H9 (cell line): ENCODE results near the gene RGS14. TPM values are rescaled to one million over a fixed set of nuclear protein-coding genes. Genes with fewer than 3 reads are reported as not detected.

Source experiments
- DNase-seq: peaks from one replicate; pipeline ENCODE4 v3.0.0-alpha.2; 2017
- H2AFZ ChIP-seq: one replicate; pipeline ENCODE4 v1.6.1; 2013; ENCODE audit warnings: mild to moderate bottlenecking, low read length, control low read depth, moderate library complexity
- H2AK5ac ChIP-seq: 2 replicates; pipeline ENCODE4 v1.6.1; 2013; ENCODE audit warnings: low read length, control low read depth, mixed read lengths; ENCODE audit not compliant: insufficient read length
- H2BK120ac ChIP-seq: one replicate; pipeline ENCODE4 v1.6.1; 2013; ENCODE audit warnings: low read depth, mild to moderate bottlenecking, low read length, control low read depth, inconsistent platforms; ENCODE audit not compliant: poor library complexity, severe bottlenecking
- H2BK12ac ChIP-seq: 2 replicates; pipeline ENCODE4 v1.6.1; 2013; ENCODE audit warnings: low read length, control low read depth, mixed read lengths, low read depth; ENCODE audit not compliant: insufficient read length
- H2BK15ac ChIP-seq: 2 replicates; pipeline ENCODE4 v1.6.1; 2013; ENCODE audit warnings: low read depth, low read length, control low read depth
- H2BK20ac ChIP-seq: one replicate; pipeline ENCODE4 v1.6.1; 2013; ENCODE audit warnings: low read depth, mild to moderate bottlenecking, low read length, control low read depth, inconsistent platforms; ENCODE audit not compliant: poor library complexity, severe bottlenecking
- H2BK5ac ChIP-seq: 2 replicates; pipeline ENCODE4 v1.6.1; 2013; ENCODE audit warnings: low read length, control low read depth, mixed read lengths; ENCODE audit not compliant: insufficient read length
- H3K14ac ChIP-seq: 2 replicates; pipeline ENCODE4 v1.6.1; 2013; ENCODE audit warnings: low read length, control low read depth; ENCODE audit not compliant: insufficient read depth
- H3K18ac ChIP-seq: 2 replicates; pipeline ENCODE4 v1.6.1; 2013; ENCODE audit warnings: low read depth, mild to moderate bottlenecking, mixed read lengths, low read length, control low read depth; ENCODE audit not compliant: insufficient read length
- H3K23ac ChIP-seq: 2 replicates; pipeline ENCODE4 v1.6.1; 2013; ENCODE audit warnings: low read length, control low read depth, mixed read lengths, low read depth; ENCODE audit not compliant: insufficient read length
- H3K23me2 ChIP-seq: 2 replicates; pipeline ENCODE4 v1.6.1; 2013; ENCODE audit warnings: low read depth, mild to moderate bottlenecking, mixed read lengths, low read length, control low read depth; ENCODE audit not compliant: insufficient read length, poor library complexity, severe bottlenecking
- H3K27ac ChIP-seq: 2 replicates; pipeline ENCODE4 v1.5.1; 2013; ENCODE audit warnings: low read length, control low read depth, mixed read lengths, low read depth; ENCODE audit not compliant: insufficient read length
- H3K27me3 ChIP-seq: 2 replicates; pipeline ENCODE4 v1.6.1; 2013; ENCODE audit warnings: low read length, control low read depth, inconsistent platforms; ENCODE audit not compliant: insufficient read depth
- H3K4ac ChIP-seq: 2 replicates; pipeline ENCODE4 v1.6.1; 2013; ENCODE audit warnings: low read depth, mild to moderate bottlenecking, control low read depth, inconsistent platforms, low read length, moderate library complexity
- H3K4me1 ChIP-seq: 2 replicates; pipeline ENCODE4 v1.6.1; 2013; ENCODE audit warnings: low read length, control low read depth, inconsistent platforms; ENCODE audit not compliant: insufficient read depth
- H3K4me2 ChIP-seq: 2 replicates; pipeline ENCODE4 v1.6.1; 2013; ENCODE audit warnings: low read length, control low read depth, mixed read lengths; ENCODE audit not compliant: insufficient read length, insufficient read depth
- H3K56ac ChIP-seq: 2 replicates; pipeline ENCODE4 v1.6.1; 2013; ENCODE audit warnings: low read depth, mild to moderate bottlenecking, mixed read lengths, low read length, control low read depth; ENCODE audit not compliant: insufficient read length
- H3K79me1 ChIP-seq: 2 replicates; pipeline ENCODE4 v1.6.1; 2013; ENCODE audit warnings: low read depth, mild to moderate bottlenecking, moderate library complexity, low read length, control low read depth, inconsistent platforms; ENCODE audit not compliant: insufficient read depth, poor library complexity, severe bottlenecking
- H3K79me2 ChIP-seq: 2 replicates; pipeline ENCODE4 v1.6.1; 2013; ENCODE audit warnings: low read length, control low read depth, inconsistent platforms; ENCODE audit not compliant: insufficient read depth
- H3K9ac ChIP-seq: 2 replicates; pipeline ENCODE4 v1.6.1; 2013; ENCODE audit warnings: low read length, control low read depth, mixed read lengths; ENCODE audit not compliant: insufficient read length; ENCODE audit errors: extremely low read depth
- H3K9me3 ChIP-seq: one replicate; pipeline ENCODE4 v1.6.1; 2013; ENCODE audit warnings: low read depth, low read length, inconsistent platforms; ENCODE audit not compliant: control insufficient read depth
- H3T11ph ChIP-seq: one replicate; pipeline ENCODE4 v1.6.1; 2013; ENCODE audit warnings: mild to moderate bottlenecking, low read length, control low read depth, inconsistent platforms
- H4K20me1 ChIP-seq: one replicate; pipeline ENCODE4 v1.6.1; 2013; ENCODE audit not compliant: control insufficient read depth, insufficient read length, insufficient read depth
- H4K5ac ChIP-seq: 2 replicates; pipeline ENCODE4 v1.6.1; 2013; ENCODE audit warnings: low read depth, mild to moderate bottlenecking, mixed read lengths, low read length, control low read depth; ENCODE audit not compliant: insufficient read length
- H4K8ac ChIP-seq: replicated peaks from 2 replicates; pipeline ENCODE4 v1.6.1; 2013; ENCODE audit warnings: low read length, control low read depth, mixed read lengths, low read depth; ENCODE audit not compliant: insufficient read length
- H4K91ac ChIP-seq: 2 replicates; pipeline ENCODE4 v1.6.1; 2013; ENCODE audit warnings: low read depth, mild to moderate bottlenecking, moderate library complexity, mixed read lengths, low read length, control low read depth; ENCODE audit not compliant: insufficient read length
- H3K27ac Mint-ChIP-seq, 3 experiments: 2 replicates in 2 of 3; 3 replicates in 1 of 3; pipeline ENCODE4 v1.8.0; 2020 to 2021; ENCODE audit warnings: mixed read lengths in 3 of 3, mild to moderate bottlenecking in 1 of 3, moderate library complexity in 1 of 3
- H3K27me3 Mint-ChIP-seq: 2 replicates; pipeline ENCODE4 v1.8.0; 2021; ENCODE audit warnings: low read depth, mild to moderate bottlenecking, moderate library complexity, mixed read lengths
- H3K36me3 Mint-ChIP-seq, 3 experiments: 2 replicates in 2 of 3; 3 replicates in 1 of 3; pipeline ENCODE4 v1.8.0; 2020 to 2021; ENCODE audit warnings: low read depth in 3 of 3, mixed read lengths in 3 of 3; ENCODE audit not compliant: insufficient read depth in 1 of 3
- H3K4me1 Mint-ChIP-seq, 2 experiments: 2 replicates each; pipeline ENCODE4 v1.8.0; 2020; ENCODE audit warnings: mixed read lengths in 2 of 2
- H3K4me3 Mint-ChIP-seq, 2 experiments: 2 replicates in 1 of 2; 3 replicates in 1 of 2; pipeline ENCODE4 v1.8.0; 2020 to 2021; ENCODE audit warnings: mild to moderate bottlenecking in 2 of 2, mixed read lengths in 2 of 2, moderate library complexity in 1 of 2
- H3K9me3 Mint-ChIP-seq, 2 experiments: 2 replicates in 1 of 2; 3 replicates in 1 of 2; pipeline ENCODE4 v1.8.0; 2020; ENCODE audit warnings: mild to moderate bottlenecking in 2 of 2, mixed read lengths in 2 of 2, moderate library complexity in 1 of 2
- WGBS: extraction: QIAGEN DNeasy Blood & Tissue Kit; methylation state at CpG from one replicate; pipeline ENCODE4 v1.1.7; 2013; ENCODE audit warnings: missing lambda C conversion rate, low lambda C conversion rate, mixed read lengths; ENCODE audit not compliant: insufficient read length; ENCODE audit errors: extremely low coverage; 5-methylcytosine and 5-hydroxymethylcytosine counted together
- total RNA-seq: library from RNA; stranded (reverse); gene quantifications from 2 replicates; pipeline ENCODE4 v1.2.1, GENCODE V29; 2021
- TF ChIP-seq, protein P1 (sequence below): fragments of 200-600 bp; sonication (generic); conservative IDR thresholded peaks from 3 replicates; pipeline ENCODE4 v1.8.0; 2021; ENCODE audit warnings: antibody characterized with exemption, mild to moderate bottlenecking

RGS14 gene
- total RNA-seq, 1 experiment from 2014 or later: 12.3 TPM

DNA sequence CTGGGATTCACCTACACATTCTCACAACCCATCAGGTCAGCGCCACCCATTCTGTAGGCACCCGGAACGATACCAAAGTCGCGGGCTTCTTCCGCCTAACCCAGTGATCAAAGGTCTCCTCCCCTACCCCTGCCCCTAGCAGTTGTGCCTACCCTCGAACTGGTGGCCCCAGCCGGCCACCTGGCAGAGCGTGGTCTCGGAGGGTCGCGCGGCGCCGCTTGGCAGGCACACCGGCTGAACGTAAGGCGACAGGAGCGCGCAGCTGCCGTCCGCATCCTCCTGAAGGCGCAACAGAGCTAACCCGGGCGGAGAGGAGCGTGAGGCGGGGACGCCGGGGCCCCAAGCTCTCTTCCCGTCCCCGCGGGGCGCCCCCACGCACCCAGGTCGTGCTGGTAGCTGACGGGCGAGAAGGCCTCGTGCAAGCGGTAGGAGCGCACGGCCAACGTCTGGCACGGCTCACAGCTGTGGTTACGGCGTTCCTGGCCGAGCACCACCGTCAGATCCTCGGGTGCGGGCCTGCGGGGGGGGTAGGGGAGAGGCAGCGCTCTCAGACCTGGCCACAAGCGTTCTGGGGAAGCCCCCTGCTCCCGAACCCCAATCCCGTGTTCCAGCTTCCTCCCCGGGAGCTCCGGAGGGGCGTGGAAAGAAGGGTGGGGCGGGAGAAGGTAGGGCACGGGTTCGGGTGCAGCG lies 45.5 kb downstream of the RGS14 start:
- no peak overlapping the region for H2BK5ac ChIP-seq
- no peaks in the 10 kb centered on the region for H3K9me3 ChIP-seq
- no CpG with 5 or more reads among the region's 61 CpGs for WGBS
- TF ChIP-seq, protein P1, sequence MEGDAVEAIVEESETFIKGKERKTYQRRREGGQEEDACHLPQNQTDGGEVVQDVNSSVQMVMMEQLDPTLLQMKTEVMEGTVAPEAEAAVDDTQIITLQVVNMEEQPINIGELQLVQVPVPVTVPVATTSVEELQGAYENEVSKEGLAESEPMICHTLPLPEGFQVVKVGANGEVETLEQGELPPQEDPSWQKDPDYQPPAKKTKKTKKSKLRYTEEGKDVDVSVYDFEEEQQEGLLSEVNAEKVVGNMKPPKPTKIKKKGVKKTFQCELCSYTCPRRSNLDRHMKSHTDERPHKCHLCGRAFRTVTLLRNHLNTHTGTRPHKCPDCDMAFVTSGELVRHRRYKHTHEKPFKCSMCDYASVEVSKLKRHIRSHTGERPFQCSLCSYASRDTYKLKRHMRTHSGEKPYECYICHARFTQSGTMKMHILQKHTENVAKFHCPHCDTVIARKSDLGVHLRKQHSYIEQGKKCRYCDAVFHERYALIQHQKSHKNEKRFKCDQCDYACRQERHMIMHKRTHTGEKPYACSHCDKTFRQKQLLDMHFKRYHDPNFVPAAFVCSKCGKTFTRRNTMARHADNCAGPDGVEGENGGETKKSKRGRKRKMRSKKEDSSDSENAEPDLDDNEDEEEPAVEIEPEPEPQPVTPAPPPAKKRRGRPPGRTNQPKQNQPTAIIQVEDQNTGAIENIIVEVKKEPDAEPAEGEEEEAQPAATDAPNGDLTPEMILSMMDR: no peak
- no peak overlapping the region for H2AK5ac ChIP-seq
- peak overlapping the region; percentile 63 to 89 for H3K4me3 Mint-ChIP-seq
- no peak overlapping the region for H2BK120ac ChIP-seq
- no peaks in the 10 kb centered on the region for H4K20me1 ChIP-seq
- H2BK12ac ChIP-seq: no peak overlapping the region
- no peaks in the 10 kb centered on the region for H3K4me1 ChIP-seq
- H4K8ac ChIP-seq: no peak overlapping the region
- H2BK20ac ChIP-seq: no peak overlapping the region
- no peak overlapping the region for H2AFZ ChIP-seq
- peaks cover 12% of the 10 kb centered on the region; the same call in 1 of the 2 replicates for H3K27me3 ChIP-seq
- peaks cover 0 to 2% of the 10 kb centered on the region in 2 experiments; a peak in 2 of 5 replicates for H3K9me3 Mint-ChIP-seq
- H3K23me2 ChIP-seq: peaks cover 23% of the 10 kb centered on the region
- peak overlapping the region; percentile 60 for H3K4me2 ChIP-seq
- H4K91ac ChIP-seq: no peak overlapping the region
- no peak overlapping the region for H3K23ac ChIP-seq
- peaks cover 79% of the 10 kb centered on the region for H3K27me3 Mint-ChIP-seq
- peaks cover 10 to 11% of the 10 kb centered on the region in 2 experiments for H3K4me1 Mint-ChIP-seq
- H3K56ac ChIP-seq: no peak overlapping the region
- H3K27ac ChIP-seq: no peak overlapping the region
- DNase-seq: peak; percentile 72
- H4K5ac ChIP-seq: no peak overlapping the region
- no peak overlapping the region for H3K14ac ChIP-seq
- H3K9ac ChIP-seq: no peak overlapping the region
- no peak overlapping the region for H3K27ac Mint-ChIP-seq
- H3K36me3 Mint-ChIP-seq: no peaks in the 10 kb centered on the region
- H3K79me1 ChIP-seq: no peaks in the 10 kb centered on the region
- no peak overlapping the region for H3K4ac ChIP-seq
- H3K79me2 ChIP-seq: no peaks in the 10 kb centered on the region
- no peak overlapping the region for H2BK15ac ChIP-seq
- no peak overlapping the region for H3K18ac ChIP-seq
- H3T11ph ChIP-seq: no peak overlapping the region
